Endothelial cell of hepatic sinusoid (primary cell): ENCODE results near the gene SIX1.

Experiments used
- in situ Hi-C: cut with HindIII; loops from 2 replicates; pipeline ENCODE4 v1.10.0; 2017; ENCODE audit warnings: low sequenced_read_pairs

The SIX1 gene

DNA sequence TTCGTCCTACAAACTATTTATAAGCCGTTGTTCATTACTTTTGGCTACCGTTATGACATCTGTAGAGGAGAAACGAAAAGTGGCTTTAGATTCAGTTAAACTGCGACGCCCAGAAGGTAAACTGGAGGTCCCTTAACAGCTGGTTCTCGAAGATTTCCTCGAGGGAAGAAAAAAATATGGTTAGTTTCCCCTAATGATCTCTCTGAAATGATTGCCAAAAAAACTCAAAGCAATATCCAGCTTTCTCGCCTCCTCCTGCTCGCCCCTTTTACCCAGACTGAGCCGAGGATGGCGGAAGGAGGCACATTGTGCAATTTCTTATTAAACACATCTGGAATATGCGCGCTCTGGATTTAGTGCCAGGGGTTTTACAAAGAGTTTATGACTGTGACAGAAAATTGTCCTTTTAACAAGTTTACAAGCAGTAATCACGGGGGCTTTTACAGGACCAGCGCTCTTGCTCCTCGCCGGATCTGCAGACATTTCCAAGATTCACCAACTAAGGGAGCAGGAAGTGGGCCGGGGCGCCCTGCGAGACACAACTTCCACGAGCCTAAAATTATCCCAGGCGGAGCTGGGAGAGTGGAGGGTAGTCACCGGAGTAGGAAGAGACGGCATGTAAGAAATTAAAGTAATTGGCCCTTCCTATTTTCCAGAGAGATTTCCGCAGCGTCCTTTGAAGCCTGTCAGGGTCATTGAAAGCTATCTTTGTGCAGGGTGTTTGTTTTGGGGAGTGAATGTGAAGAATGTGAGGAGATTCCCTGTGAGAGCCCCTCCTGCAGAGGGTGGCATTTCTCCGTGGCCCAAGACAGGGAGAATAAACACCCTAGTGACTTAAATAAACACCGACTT lies 5.6 kb downstream of the SIX1 start:
- in situ Hi-C loops = loop anchor here (5.0 to 25.0 kb wide), 3 partner anchors 89 to 821 kb away; partner anchors contain the start of gene MNAT1

- in situ Hi-C loops = loop anchor here (5.0 to 25.0 kb wide), 3 partner anchors 89 to 822 kb away; partner anchors contain the start of gene MNAT1
These were observed 6.2 kb downstream of the SIX1 start for GRCh38 chr14:60643141-60643462.

GRCh38 chr14:60642270-60643140 lies 6.8 kb downstream of the SIX1 start:
- in situ Hi-C loops = loop anchor here (5.0 to 25.0 kb wide), 3 partner anchors 90 to 822 kb away; partner anchors contain the start of gene MNAT1

DNA sequence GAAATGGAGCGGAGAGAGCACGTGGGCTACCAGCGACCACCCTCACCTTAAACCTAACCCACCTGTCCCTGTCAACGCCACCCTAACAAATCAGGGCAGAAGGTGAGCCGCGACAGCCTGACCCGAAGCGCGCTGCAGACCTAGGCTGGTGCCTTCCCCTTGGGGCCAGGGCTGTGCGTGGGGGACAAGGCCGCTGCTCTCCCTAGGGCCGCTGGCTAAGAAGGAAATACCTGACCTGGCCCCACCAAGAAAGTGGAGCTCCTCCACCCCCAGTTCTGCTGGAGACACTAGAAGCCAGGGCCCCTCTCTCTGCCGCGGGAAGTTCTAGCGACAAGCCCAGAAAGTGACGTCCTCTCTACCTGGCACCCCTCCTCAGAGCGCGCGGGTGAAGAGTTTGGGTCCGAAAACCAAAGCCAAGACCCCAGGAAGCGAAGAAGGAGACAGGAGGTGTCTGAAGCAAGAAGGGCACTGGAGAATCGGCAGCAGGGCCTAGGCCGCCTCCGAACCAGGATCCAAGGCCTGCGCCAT lies 7.5 kb downstream of the SIX1 start:
- in situ Hi-C loops = loop anchor here (5.0 to 25.0 kb wide), 3 partner anchors 90 to 823 kb away; partner anchors contain the start of gene MNAT1

GRCh38 chr14:60640859-60641741 lies 8.2 kb downstream of the SIX1 start:
- in situ Hi-C loops = loop anchor here (5.0 to 25.0 kb wide), 3 partner anchors 91 to 824 kb away; partner anchors contain the start of gene MNAT1

- in situ Hi-C loops = loop anchor here (5.0 to 25.0 kb wide), 3 partner anchors 93 to 825 kb away; partner anchors contain the start of gene MNAT1
These were observed 9.6 kb downstream of the SIX1 start for GRCh38 chr14:60639674-60640073.

- in situ Hi-C loops = loop anchor here (25.0 kb wide), 1 partner anchor 625 kb away; no protein-coding TSS in a partner anchor
These were observed 11.6 kb downstream of the SIX1 start for GRCh38 chr14:60637479-60638315.

- in situ Hi-C loops = loop anchor here (25.0 kb wide), 1 partner anchor 625 kb away; no protein-coding TSS in a partner anchor
These were observed 12.3 kb downstream of the SIX1 start for GRCh38 chr14:60636879-60637478.

DNA sequence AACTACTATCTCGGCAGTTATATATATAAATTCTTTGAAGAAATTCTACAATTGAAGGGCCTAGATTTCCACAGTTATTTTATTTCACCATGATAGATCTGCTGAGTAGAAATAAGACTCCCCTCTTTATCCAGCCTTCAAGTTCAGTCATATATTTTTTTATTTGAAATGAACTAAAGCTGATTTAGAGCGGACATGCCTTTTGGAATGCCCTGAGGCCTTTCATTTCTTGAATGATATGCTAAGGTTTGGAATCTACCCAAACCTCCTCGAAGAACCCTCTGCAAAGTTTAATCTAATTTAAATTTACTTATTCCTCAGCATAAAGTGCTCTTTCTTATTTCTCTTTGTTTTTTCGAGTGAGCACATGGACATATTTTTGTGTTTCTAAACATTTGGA lies 15.1 kb downstream of the SIX1 start:
- in situ Hi-C loops = loop anchor here (25.0 kb wide), 1 partner anchor 628 kb away; no protein-coding TSS in a partner anchor

GRCh38 chr14:60632777-60633176 lies 16.5 kb downstream of the SIX1 start:
- in situ Hi-C loops = loop anchor here (25.0 kb wide), 1 partner anchor 630 kb away; no protein-coding TSS in a partner anchor

GRCh38 chr14:60632257-60632656 lies 17.0 kb downstream of the SIX1 start:
- in situ Hi-C loops = loop anchor here (25.0 kb wide), 1 partner anchor 630 kb away; no protein-coding TSS in a partner anchor

GRCh38 chr14:60631842-60632241 lies 17.4 kb downstream of the SIX1 start:
- in situ Hi-C loops = loop anchor here (25.0 kb wide), 1 partner anchor 630 kb away; no protein-coding TSS in a partner anchor

GRCh38 chr14:60630129-60630528 lies 19.1 kb downstream of the SIX1 start:
- in situ Hi-C loops = loop anchor here (25.0 kb wide), 1 partner anchor 632 kb away; no protein-coding TSS in a partner anchor

DNA sequence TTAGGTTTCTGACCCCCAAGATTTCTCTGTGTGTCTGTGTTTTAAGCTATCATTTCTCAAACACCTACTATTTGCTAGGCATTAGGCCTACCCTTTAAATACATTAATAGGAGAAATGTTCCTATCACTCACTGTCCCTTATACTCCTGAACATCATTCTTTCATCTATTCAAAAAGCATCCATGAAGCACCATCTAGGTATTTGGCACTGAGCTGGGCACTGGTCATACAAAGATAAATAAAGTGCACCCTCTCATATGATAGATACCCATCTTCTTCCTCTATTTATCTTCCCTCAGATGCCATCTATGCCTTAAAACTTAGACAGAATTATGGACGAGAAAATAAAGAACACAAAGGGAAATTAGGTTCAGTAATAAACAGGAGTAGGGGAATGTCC lies 20.4 kb downstream of the SIX1 start:
- in situ Hi-C loops = loop anchor here (25.0 kb wide), 1 partner anchor 633 kb away; no protein-coding TSS in a partner anchor

GRCh38 chr14:60622917-60623257 lies 26.4 kb downstream of the SIX1 start:
- in situ Hi-C loops = no loop called here

GRCh38 chr14:60622210-60622916 lies 26.9 kb downstream of the SIX1 start:
- in situ Hi-C loops = no loop called here

GRCh38 chr14:60621386-60621785 lies 27.9 kb downstream of the SIX1 start:
- in situ Hi-C loops = no loop called here

DNA sequence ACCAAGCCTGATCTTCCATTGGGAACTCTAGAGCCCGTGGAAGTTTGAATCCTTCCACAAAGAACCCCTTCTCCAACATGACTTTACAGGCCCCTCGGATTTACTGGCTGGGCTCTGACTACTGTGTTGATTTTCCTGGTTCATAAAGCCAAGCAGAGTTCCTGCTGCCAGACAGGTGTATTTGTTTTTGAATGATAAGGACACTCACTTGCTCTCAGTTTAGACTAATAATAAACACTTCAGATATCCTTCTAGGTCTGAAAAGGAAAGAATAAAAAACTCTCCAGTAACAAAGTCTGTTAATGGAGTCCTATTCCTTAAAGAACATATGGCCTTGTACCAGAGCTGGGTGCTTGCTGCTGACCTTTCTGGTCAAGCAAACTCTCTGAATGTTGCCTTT lies 31.0 kb downstream of the SIX1 start:
- in situ Hi-C loops = no loop called here
